Naive B cell (primary cell): ENCODE data around the gene MAL. TPM values are rescaled to one million over a fixed set of nuclear protein-coding genes. Genes with fewer than 3 reads are reported as not detected.

Source experiments
- ATAC-seq, 2 donors: fragments of 150-1000 bp; cut with Tn5 transposase; 2 replicates each; pipeline ENCODE4 v1.10.0; 2021; ENCODE audit warnings: low read depth in 2 of 2, mild to moderate bottlenecking in 2 of 2, moderate library complexity in 2 of 2
- DNase-seq: peaks from one replicate; pipeline ENCODE4 v3.0.0; 2022
- H3K27ac Mint-ChIP-seq, 6 donors: one replicate each; pipeline ENCODE4 v1.8.0; 2020 to 2022; ENCODE audit warnings: mild to moderate bottlenecking in 6 of 6, mixed read lengths in 6 of 6, moderate library complexity in 5 of 6, inconsistent platforms in 2 of 6
- H3K27me3 Mint-ChIP-seq, 3 donors: one replicate each; pipeline ENCODE4 v1.8.0; 2021 to 2022; ENCODE audit warnings: mixed read lengths in 3 of 3, mild to moderate bottlenecking in 1 of 3
- H3K36me3 Mint-ChIP-seq, 2 donors: one replicate each; pipeline ENCODE4 v1.8.0; 2020 to 2022; ENCODE audit warnings: mixed read lengths in 2 of 2, inconsistent platforms in 1 of 2, mild to moderate bottlenecking in 1 of 2
- H3K4me1 Mint-ChIP-seq, 3 donors: one replicate each; pipeline ENCODE4 v1.8.0; 2020 to 2022; ENCODE audit warnings: mixed read lengths in 3 of 3, inconsistent platforms in 1 of 3, mild to moderate bottlenecking in 1 of 3, moderate library complexity in 1 of 3
- H3K4me3 Mint-ChIP-seq, 8 donors: one replicate each; pipeline ENCODE4 v1.8.0; 2020 to 2022; ENCODE audit warnings: mild to moderate bottlenecking in 8 of 8, mixed read lengths in 8 of 8, moderate library complexity in 8 of 8, inconsistent platforms in 2 of 8
- H3K9me3 Mint-ChIP-seq, 7 donors: one replicate each; pipeline ENCODE4 v1.8.0; 2020 to 2022; ENCODE audit warnings: mixed read lengths in 7 of 7, mild to moderate bottlenecking in 5 of 7, inconsistent platforms in 2 of 7, moderate library complexity in 1 of 7
- polyA plus RNA-seq, 6 donors: library from polyadenylated mRNA; unstranded; fragments of 300-500 nt; fragmentation: Illumina TruSeq; gene quantifications; one replicate each; pipeline ENCODE4 v1.2.3, GENCODE V29; 2021; ENCODE audit warnings: low read depth in 6 of 6

Gene MAL
- polyA plus RNA-seq, 6 donors from 2014 or later: 0.41 to 1.1 (median 0.75) TPM; not detected in 2

GRCh38 chr2:95044601-95045000 is 19.1 kb downstream of the MAL start:
- Mint-ChIP-seq H3K4me3 (no peak overlapping the region), H3K9me3 (peaks cover 0 to 4% (median 2%) of the 10 kb centered on the region in 7 donors), H3K36me3 (no peaks in the 10 kb centered on the region), H3K4me1 (no peaks in the 10 kb centered on the region), H3K27me3 (peaks cover 11 to 41% (median 27%) of the 10 kb centered on the region in 3 donors), H3K27ac (no peak overlapping the region)
- DNase-seq (no peak), ATAC-seq (no peak)

GRCh38 chr2:95046371-95047112 is 21.0 kb downstream of the MAL start:
- no peaks in the 10 kb centered on the region for H3K4me1 Mint-ChIP-seq
- H3K27ac Mint-ChIP-seq: no peak overlapping the region
- no peak overlapping the region for H3K4me3 Mint-ChIP-seq
- H3K27me3 Mint-ChIP-seq: peaks cover 11 to 44% (median 35%) of the 10 kb centered on the region in 3 donors
- ATAC-seq (no peak), DNase-seq (no peak)
- H3K9me3 Mint-ChIP-seq: peaks cover 0 to 2% (median 0%) of the 10 kb centered on the region in 7 donors
- no peaks in the 10 kb centered on the region for H3K36me3 Mint-ChIP-seq

GRCh38 chr2:95047629-95048510 is 22.4 kb downstream of the MAL start:
- no peak overlapping the region for H3K27ac Mint-ChIP-seq
- no peaks in the 10 kb centered on the region for H3K9me3 Mint-ChIP-seq
- no peak for ATAC-seq
- H3K27me3 Mint-ChIP-seq: peaks cover 11 to 45% (median 29%) of the 10 kb centered on the region in 3 donors
- H3K4me3 Mint-ChIP-seq: no peak overlapping the region
- no peaks in the 10 kb centered on the region for H3K4me1 Mint-ChIP-seq
- no peaks in the 10 kb centered on the region for H3K36me3 Mint-ChIP-seq
- DNase-seq: no peak

DNA sequence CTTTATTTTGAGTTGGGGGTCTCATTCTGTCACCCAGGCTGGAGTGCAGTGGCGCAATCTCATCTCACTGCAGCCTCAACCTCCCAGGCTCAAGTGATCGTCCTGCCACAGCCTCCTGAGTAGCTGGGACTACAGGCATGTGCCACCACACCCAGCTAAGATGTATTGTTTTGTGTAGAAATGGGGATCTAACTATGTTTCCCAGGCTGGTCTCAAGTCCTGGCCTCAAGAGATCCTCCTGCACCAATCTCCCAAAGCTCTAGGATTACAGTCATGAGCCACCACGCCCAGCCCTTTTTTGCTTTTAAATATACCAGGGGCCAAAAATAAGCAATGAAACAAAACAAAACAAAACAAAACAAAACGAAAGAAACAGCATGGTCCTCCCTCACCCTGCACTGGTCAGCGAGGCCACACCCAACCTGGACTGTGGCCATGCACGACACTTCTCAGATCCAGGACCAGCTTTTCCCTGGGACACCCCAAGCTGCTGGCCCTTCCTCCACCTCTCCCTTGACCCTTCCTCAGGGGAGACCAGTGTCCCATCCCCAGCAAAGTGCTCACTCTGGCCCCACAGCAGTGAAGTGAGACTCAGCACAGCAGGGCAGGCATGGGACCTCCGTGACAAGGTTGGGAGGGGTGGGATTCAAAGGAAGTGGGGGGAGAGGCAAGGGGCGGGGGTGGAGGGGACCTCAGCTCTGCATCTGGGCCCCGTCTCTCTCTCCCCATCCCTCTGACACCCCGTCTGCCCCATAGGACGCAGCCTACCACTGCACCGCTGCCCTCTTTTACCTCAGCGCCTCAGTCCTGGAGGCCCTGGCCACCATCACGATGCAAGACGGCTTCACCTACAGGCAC is 23.5 kb downstream of the MAL start:
- H3K27me3 Mint-ChIP-seq: peaks cover 6 to 42% (median 29%) of the 10 kb centered on the region in 3 donors
- no peaks in the 10 kb centered on the region for H3K9me3 Mint-ChIP-seq
- ATAC-seq: no peak
- H3K36me3 Mint-ChIP-seq: no peaks in the 10 kb centered on the region
- no peak overlapping the region for H3K4me3 Mint-ChIP-seq
- no peak overlapping the region for H3K27ac Mint-ChIP-seq
- H3K4me1 Mint-ChIP-seq: peaks cover 0 to 4% (median 0%) of the 10 kb centered on the region in 3 donors
- DNase-seq: no peak

GRCh38 chr2:95049683-95049955 is 24.1 kb downstream of the MAL start:
- peaks cover 9 to 44% (median 29%) of the 10 kb centered on the region in 3 donors for H3K27me3 Mint-ChIP-seq
- no peaks in the 10 kb centered on the region for H3K9me3 Mint-ChIP-seq
- peaks cover 0 to 4% (median 0%) of the 10 kb centered on the region in 3 donors for H3K4me1 Mint-ChIP-seq
- ATAC-seq (no peak), DNase-seq (no peak)
- no peak overlapping the region for H3K4me3 Mint-ChIP-seq
- no peak overlapping the region for H3K27ac Mint-ChIP-seq
- H3K36me3 Mint-ChIP-seq: no peaks in the 10 kb centered on the region

- H3K27ac Mint-ChIP-seq: no peak overlapping the region
- ATAC-seq: no peak
- DNase-seq: no peak
- H3K27me3 Mint-ChIP-seq: peaks cover 9 to 44% (median 25%) of the 10 kb centered on the region in 3 donors
- H3K9me3 Mint-ChIP-seq: no peaks in the 10 kb centered on the region
- no peaks in the 10 kb centered on the region for H3K36me3 Mint-ChIP-seq
- peaks cover 0 to 4% (median 0%) of the 10 kb centered on the region in 3 donors for H3K4me1 Mint-ChIP-seq
- no peak overlapping the region for H3K4me3 Mint-ChIP-seq
These were observed 24.5 kb downstream of the MAL start for GRCh38 chr2:95049961-95050360.

DNA sequence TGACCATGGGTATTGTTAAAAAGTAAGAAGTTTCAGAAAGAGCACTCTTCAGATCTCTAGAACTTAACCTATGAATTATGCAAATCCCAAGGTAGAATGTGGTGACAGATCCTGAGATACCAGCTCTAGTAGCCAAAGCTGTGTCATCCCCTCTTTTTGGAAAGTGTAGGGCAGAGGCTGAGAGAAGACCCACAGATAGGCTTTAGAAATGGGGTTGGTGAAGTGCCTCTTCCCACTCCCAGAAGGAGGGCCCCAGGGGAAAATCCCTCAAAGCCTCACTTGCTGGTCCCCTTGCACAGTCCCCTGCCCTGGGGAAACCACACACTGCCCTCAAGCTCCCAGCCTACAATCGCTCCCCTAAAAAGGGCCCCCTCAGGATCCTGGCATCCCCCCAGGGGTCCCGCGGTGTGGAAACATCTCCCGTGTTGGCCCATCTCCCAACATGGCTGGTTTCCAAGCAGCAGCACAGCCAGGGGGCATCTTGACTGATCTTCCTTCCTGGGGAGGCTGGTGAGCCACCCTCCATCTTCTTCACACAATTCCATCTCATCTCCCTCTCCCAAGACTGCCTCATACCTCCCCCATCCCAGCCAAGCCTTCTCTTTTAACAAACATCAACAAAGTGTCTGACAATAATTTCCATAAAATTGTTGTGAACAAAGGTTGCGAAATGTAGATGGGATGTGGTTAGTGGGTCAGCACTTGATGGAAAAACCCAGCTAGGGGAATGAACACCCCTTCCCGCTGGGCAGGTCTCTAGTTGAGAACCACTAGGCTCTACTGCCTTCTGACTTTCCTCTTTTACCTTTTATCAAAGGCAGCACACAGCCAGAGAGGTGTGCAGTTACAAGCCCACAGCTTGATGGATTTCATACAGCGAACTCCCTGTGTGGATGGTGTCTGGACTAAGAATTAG is 25.1 kb downstream of the MAL start:
- no peak for DNase-seq
- H3K27ac Mint-ChIP-seq: no peak overlapping the region

GRCh38 chr2:95051626-95052025 is 26.1 kb downstream of the MAL start:
- ATAC-seq: no peak
- H3K27me3 Mint-ChIP-seq: peaks cover 9 to 42% (median 9%) of the 10 kb centered on the region in 3 donors
- H3K36me3 Mint-ChIP-seq: no peaks in the 10 kb centered on the region
- no peaks in the 10 kb centered on the region for H3K9me3 Mint-ChIP-seq
- no peak for DNase-seq
- H3K27ac Mint-ChIP-seq: no peak overlapping the region
- H3K4me1 Mint-ChIP-seq: peaks cover 0 to 4% (median 0%) of the 10 kb centered on the region in 3 donors
- H3K4me3 Mint-ChIP-seq: no peak overlapping the region

More for the DNA sequence above, 25.1 kb downstream of the MAL start:
- peaks cover 0 to 4% (median 0%) of the 10 kb centered on the region in 3 donors for H3K4me1 Mint-ChIP-seq
- ATAC-seq: no peak
- no peaks in the 10 kb centered on the region for H3K36me3 Mint-ChIP-seq
- no peak overlapping the region for H3K4me3 Mint-ChIP-seq
- peaks cover 9 to 42% (median 18%) of the 10 kb centered on the region in 3 donors for H3K27me3 Mint-ChIP-seq
- H3K9me3 Mint-ChIP-seq: no peaks in the 10 kb centered on the region

- Mint-ChIP-seq H3K9me3 (no peaks in the 10 kb centered on the region), H3K4me3 (no peak overlapping the region), H3K36me3 (no peaks in the 10 kb centered on the region), H3K4me1 (peaks cover 0 to 4% (median 0%) of the 10 kb centered on the region in 3 donors), H3K27ac (peak overlapping the region in 1 of 6 donors; percentile 56), H3K27me3 (peaks cover 4 to 42% (median 8%) of the 10 kb centered on the region in 3 donors)
- ATAC-seq (no peak), DNase-seq (no peak)
These were observed 26.8 kb downstream of the MAL start for GRCh38 chr2:95052307-95052706.

DNA sequence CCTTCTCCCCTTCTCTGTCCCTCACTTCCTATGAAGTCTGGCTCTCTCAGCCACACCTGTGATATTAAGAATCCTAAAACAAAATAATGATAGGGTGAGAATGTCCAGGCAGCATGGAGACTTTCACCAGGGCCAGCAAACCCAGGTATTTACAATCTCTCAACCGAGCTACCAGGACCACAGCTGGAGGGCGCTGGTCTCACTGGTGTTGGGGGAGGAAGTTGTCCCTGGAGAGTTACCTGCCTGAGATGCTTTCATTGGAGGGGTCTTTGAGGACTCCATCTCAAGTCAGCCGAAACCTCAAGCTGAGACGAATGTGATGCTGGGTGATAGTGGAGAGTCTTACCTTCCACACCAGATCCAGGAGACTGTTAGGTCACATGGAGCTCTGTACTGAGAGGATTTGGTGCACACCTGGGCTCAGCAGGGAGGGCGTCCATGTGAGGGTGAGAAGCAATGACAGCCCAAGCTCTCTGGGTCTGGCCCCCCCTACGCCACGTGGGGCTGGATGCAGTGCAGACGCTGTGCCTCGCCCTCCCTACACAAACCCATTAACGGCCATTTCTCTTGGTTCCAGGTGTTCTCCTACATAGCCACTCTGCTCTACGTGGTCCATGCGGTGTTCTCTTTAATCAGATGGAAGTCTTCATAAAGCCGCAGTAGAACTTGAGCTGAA is 27.4 kb downstream of the MAL start:
- Mint-ChIP-seq H3K27me3 (peaks cover 4 to 38% (median 8%) of the 10 kb centered on the region in 3 donors), H3K4me1 (peaks cover 0 to 4% (median 0%) of the 10 kb centered on the region in 3 donors), H3K4me3 (no peak overlapping the region), H3K27ac (peak overlapping the region in 1 of 6 donors; percentile 22), H3K9me3 (no peaks in the 10 kb centered on the region), H3K36me3 (no peaks in the 10 kb centered on the region)
- ATAC-seq (no peak), DNase-seq (no peak)

- ATAC-seq (no peak), DNase-seq (no peak)
- H3K4me1 Mint-ChIP-seq: peaks cover 0 to 4% (median 0%) of the 10 kb centered on the region in 3 donors
- no peak overlapping the region for H3K27ac Mint-ChIP-seq
- no peaks in the 10 kb centered on the region for H3K36me3 Mint-ChIP-seq
- no peak overlapping the region for H3K4me3 Mint-ChIP-seq
- no peaks in the 10 kb centered on the region for H3K9me3 Mint-ChIP-seq
- H3K27me3 Mint-ChIP-seq: peaks cover 4 to 34% (median 8%) of the 10 kb centered on the region in 3 donors
These were observed 28.0 kb downstream of the MAL start for GRCh38 chr2:95053543-95053942.

DNA sequence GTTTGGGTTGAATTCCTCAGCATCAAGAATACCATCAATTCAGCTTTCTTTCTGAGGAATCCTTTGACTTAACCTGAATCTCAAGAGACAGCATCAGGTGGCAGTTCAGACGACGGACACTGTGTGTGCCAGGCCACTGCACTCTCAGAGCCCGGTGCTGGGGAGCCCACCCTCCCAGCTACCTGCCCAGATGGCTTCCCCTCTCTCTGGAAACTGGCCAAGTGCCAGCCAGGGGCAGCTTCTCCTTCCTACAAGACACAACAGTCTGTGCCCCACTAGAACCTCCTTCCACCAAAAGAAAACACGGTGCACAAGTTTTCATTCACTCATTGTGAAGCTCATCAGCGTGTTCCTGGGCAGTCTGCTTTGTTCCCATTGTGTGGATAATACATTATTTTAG is 28.5 kb downstream of the MAL start:
- DNase-seq: no peak
- H3K4me1 Mint-ChIP-seq: peaks cover 0 to 4% (median 0%) of the 10 kb centered on the region in 3 donors
- no peaks in the 10 kb centered on the region for H3K36me3 Mint-ChIP-seq

More for the DNA sequence above, 28.5 kb downstream of the MAL start:
- ATAC-seq: no peak
- Mint-ChIP-seq H3K9me3 (no peaks in the 10 kb centered on the region), H3K27ac (no peak overlapping the region), H3K27me3 (peaks cover 4 to 34% (median 8%) of the 10 kb centered on the region in 3 donors), H3K4me3 (no peak overlapping the region)
